ENCODE measurements around the gene SPPL2A.
A peak's percentile ranks its signal among the peaks of the same experiment; 100 is the strongest.

Gene SPPL2A

GRCh38 chr15:50676799-50677483 lies 88.6 kb downstream of the SPPL2A start:
- TF ChIP-seq CTCF (IDR thresholded peaks at IDR 0.05), result no peak

GRCh38 chr15:50675535-50676144 lies 89.9 kb downstream of the SPPL2A start:
- TF ChIP-seq CTCF (IDR thresholded peaks at IDR 0.05), result peak; percentile 82

GRCh38 chr15:50670115-50670514 lies 95.4 kb downstream of the SPPL2A start:
- no peak for TF ChIP-seq CTCF (IDR thresholded peaks at IDR 0.05)

GRCh38 chr15:50669611-50670010 lies 95.9 kb downstream of the SPPL2A start:
- TF ChIP-seq CTCF (IDR thresholded peaks at IDR 0.05), result no peak

- no peak for TF ChIP-seq CTCF (IDR thresholded peaks at IDR 0.05)
These were observed 99.6 kb downstream of the SPPL2A start for GRCh38 chr15:50665938-50666337.

- TF ChIP-seq CTCF (IDR thresholded peaks at IDR 0.05), result no peak
These were observed 110.0 kb downstream of the SPPL2A start for GRCh38 chr15:50655555-50655954.

- TF ChIP-seq CTCF (IDR thresholded peaks at IDR 0.05), result no peak
These were observed 112.3 kb downstream of the SPPL2A start for GRCh38 chr15:50653156-50653743.

All from LNCAP (cell line).